ENCODE data around the gene AMBRA1.

DNA sequence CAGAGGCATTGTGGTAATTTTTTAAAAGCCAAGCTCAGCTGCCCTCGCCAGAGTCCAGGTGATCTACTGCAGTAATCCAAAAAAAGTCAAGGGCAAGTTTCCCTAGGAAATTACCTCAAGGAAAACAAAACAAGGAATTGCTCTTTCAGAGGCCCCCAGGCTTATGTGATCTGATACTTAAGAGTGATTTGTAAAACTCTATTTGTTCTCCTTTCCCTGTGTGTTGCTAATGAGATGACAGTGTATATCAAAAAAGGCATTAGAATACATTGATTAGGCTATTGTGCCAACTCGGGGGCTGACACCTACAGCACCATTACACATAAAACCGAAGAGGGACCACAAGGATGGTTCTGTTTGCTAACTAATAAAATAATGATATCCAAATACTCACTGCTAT, 157.7 kb downstream of the AMBRA1 start:
- TF ChIP-seq, protein P1, sequence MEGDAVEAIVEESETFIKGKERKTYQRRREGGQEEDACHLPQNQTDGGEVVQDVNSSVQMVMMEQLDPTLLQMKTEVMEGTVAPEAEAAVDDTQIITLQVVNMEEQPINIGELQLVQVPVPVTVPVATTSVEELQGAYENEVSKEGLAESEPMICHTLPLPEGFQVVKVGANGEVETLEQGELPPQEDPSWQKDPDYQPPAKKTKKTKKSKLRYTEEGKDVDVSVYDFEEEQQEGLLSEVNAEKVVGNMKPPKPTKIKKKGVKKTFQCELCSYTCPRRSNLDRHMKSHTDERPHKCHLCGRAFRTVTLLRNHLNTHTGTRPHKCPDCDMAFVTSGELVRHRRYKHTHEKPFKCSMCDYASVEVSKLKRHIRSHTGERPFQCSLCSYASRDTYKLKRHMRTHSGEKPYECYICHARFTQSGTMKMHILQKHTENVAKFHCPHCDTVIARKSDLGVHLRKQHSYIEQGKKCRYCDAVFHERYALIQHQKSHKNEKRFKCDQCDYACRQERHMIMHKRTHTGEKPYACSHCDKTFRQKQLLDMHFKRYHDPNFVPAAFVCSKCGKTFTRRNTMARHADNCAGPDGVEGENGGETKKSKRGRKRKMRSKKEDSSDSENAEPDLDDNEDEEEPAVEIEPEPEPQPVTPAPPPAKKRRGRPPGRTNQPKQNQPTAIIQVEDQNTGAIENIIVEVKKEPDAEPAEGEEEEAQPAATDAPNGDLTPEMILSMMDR (IDR thresholded peaks at IDR 0.05) = no peak
- TF ChIP-seq POLR2A (IDR thresholded peaks at IDR 0.05) (no peak), EP300 (IDR thresholded peaks at IDR 0.05) (no peak)
